LNCaP clone FGC (cell line): ENCODE measurements around the gene ARID3A.

Experiments
- DNase-seq: peaks from one replicate; pipeline ENCODE4 v3.0.0-alpha.2; 2011; ENCODE audit warnings: low read depth
- H3K4me3 ChIP-seq: 2 replicates; pipeline ENCODE4 v1.5.1; 2011; ENCODE audit warnings: mild to moderate bottlenecking, low read depth, low read length, control low read depth
- TF ChIP-seq, protein P1 (sequence below): IDR thresholded peaks from 2 replicates; pipeline ENCODE4 v1.5.1; 2012; ENCODE audit warnings: mild to moderate bottlenecking; ENCODE audit not compliant: control insufficient read depth, insufficient read depth; ENCODE audit errors: extremely low read depth

Gene ARID3A

GRCh38 chr19:1009041-1009980, 83.5 kb downstream of the ARID3A start:
- no peak for DNase-seq
- TF ChIP-seq, protein P1, sequence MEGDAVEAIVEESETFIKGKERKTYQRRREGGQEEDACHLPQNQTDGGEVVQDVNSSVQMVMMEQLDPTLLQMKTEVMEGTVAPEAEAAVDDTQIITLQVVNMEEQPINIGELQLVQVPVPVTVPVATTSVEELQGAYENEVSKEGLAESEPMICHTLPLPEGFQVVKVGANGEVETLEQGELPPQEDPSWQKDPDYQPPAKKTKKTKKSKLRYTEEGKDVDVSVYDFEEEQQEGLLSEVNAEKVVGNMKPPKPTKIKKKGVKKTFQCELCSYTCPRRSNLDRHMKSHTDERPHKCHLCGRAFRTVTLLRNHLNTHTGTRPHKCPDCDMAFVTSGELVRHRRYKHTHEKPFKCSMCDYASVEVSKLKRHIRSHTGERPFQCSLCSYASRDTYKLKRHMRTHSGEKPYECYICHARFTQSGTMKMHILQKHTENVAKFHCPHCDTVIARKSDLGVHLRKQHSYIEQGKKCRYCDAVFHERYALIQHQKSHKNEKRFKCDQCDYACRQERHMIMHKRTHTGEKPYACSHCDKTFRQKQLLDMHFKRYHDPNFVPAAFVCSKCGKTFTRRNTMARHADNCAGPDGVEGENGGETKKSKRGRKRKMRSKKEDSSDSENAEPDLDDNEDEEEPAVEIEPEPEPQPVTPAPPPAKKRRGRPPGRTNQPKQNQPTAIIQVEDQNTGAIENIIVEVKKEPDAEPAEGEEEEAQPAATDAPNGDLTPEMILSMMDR, result no peak
- H3K4me3 ChIP-seq, result no peak overlapping the region

DNA sequence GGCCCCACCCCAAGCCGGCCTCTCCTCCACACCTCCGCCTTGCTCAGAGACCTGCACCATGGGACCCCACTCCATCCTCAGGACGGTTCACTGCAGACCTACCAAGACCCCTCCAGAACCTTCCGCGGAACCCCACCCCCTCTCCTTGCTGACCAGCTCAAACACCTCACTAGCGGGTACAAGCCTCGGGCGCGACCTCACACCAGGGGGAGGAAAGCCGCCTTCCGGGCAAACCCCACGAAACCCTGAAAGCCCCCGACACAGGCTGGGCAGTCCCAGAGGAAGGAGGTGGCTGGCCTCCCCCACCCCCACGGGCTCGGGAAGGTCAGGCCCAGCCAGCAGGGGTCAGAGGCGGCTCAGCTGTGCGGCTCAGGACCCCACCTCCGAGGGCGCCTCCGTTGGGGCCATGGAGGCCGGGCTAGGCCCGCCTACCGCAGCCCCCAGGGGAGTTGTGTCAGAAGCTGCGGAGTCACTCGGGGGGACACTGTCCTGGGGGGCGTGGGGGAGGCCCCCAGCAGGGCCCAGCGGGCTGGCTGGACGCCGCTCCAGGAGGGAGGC, 84.2 kb downstream of the ARID3A start:
- no peak for DNase-seq
- TF ChIP-seq, protein P1, result no peak
- no peak overlapping the region for H3K4me3 ChIP-seq

- no peak overlapping the region for H3K4me3 ChIP-seq
- DNase-seq, result no peak
- TF ChIP-seq, protein P1, result no peak
Measured at GRCh38 chr19:1010586-1011510, 85.0 kb downstream of the ARID3A start.

GRCh38 chr19:1011831-1012333, 86.0 kb downstream of the ARID3A start:
- TF ChIP-seq, protein P1, result no peak
- no peak overlapping the region for H3K4me3 ChIP-seq
- DNase-seq, result no peak

DNA sequence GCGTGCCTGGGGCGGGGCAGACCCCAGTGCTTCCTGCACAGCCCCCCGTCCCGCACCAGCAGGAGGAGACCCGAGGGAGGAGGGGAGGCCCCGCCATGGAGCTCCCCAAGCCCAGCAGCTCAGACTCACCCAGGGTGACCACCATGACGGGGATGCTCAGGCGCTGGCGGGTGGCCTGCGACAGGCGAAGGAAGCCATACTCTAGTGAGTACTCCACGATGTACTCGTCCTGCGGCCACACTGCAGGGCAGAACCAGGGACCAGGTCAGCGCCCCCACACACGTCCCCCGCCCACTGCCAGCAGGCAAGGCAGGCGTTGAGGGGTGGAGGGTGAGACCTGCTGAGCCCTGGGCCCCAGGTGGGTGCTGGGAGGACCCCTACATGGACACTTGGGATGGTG, 86.5 kb downstream of the ARID3A start:
- no peak for DNase-seq
- TF ChIP-seq, protein P1, result no peak
- no peak overlapping the region for H3K4me3 ChIP-seq

DNA sequence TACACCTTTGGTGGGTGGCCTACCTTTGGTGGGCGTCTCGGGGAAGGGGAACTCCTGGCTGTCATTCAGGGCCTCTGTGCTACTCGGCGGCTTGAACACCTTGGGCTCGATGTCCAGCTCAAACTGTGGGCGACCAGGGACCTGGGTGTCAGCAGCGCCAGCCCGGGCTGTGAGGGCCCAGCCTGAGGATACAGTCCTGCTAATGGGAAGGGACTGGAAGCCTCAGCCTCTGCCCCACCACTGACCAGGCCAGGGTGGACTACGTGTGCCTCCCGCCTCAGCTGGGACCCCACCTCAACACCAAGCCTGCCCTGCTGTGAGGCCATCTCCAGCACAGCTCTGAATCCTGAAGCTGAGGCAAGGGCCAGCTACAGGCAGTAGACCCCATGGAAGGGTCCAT, 87.4 kb downstream of the ARID3A start:
- TF ChIP-seq, protein P1, result no peak
- no peak for DNase-seq
- H3K4me3 ChIP-seq, result no peak overlapping the region
